C1 segment of cervical spinal cord (tissue), 14 donors: ENCODE results near the gene DPYD.
"Not testable (repeated sequence)": the region's sequence is repeated elsewhere in the genome, so short reads cannot be mapped to it uniquely, and the experiment has no call there.

ENCODE experiments used
- DNase-seq, 14 donors: peaks; one replicate each; lab custom pipeline; 2025; lab: John Stamatoyannopoulos, UW

Gene DPYD

DNA sequence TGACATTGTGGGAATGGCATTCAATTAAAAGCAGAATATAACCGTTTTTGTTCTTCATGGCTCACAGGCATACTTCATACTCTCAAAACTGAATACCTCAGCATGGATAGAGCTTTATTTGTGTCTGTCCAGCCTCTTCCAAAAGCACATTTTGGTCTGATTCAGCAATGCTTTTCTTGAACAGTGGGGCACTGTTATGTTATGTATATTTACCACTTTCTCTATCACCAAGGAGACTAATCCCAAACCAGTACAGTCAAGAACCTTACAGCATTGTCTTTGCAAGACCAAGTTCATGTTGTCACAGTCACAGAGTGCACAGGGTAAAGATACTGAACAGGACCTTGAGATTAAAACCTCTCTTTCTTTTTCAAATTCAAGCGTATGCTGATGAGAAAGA is 616.5 kb downstream of the DPYD start:
- no peak for DNase-seq

DNA sequence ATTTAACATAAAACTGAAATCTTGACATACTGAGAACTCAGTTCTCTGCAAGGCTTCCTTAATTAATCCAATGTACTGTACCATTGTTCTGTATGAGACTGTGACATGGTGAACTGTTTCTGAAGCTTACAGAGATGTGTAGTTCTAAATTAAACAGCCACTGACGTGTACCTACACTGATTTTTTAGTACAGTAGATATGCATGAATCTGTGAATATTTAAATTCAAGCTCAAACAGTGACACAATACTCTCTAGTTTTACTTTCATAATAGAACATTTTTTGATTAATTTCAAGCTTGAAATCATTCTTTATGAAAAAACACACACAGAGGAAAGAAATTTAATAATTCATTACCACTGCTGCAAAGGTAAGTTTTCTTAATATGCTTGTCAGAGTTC is 621.9 kb downstream of the DPYD start:
- DNase-seq, result no peak

DNA sequence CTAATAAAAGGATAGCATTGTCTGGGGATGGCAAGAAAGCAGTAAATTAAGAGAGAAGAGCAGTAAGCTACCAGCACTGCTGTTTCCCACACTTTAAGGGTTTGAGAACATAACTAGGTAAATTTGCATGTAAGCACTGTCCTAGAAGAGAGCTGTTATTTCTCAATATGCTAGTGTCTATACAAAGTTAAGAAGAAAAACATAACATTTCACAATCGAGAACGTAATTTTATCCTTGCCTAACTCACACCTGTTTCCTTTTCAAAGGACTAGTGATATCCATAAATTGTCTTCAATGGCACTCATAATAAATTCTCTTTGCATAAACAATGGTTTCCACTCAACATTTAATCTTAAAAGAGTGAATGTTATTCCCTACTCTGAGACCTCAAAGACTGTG is 623.2 kb downstream of the DPYD start:
- DNase-seq, result no peak

DNA sequence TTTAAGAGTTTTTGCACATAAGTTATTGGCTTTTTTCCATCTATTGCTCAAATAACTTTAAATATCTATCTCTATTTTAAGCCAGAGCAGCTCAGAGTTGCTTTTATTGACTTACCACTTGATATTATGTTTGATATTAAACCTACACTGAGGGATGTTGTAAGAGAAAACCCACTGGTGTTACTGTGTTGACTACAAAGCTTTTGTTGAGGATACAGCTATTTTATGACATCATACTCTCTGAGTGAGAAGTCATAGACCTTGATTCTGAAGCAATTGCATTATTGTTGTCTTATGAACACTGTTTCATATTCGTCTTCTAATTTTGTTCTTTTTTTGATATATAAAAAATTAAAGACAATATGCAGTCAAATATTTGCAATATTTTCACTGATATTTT is 638.9 kb downstream of the DPYD start:
- no peak for DNase-seq

DNA sequence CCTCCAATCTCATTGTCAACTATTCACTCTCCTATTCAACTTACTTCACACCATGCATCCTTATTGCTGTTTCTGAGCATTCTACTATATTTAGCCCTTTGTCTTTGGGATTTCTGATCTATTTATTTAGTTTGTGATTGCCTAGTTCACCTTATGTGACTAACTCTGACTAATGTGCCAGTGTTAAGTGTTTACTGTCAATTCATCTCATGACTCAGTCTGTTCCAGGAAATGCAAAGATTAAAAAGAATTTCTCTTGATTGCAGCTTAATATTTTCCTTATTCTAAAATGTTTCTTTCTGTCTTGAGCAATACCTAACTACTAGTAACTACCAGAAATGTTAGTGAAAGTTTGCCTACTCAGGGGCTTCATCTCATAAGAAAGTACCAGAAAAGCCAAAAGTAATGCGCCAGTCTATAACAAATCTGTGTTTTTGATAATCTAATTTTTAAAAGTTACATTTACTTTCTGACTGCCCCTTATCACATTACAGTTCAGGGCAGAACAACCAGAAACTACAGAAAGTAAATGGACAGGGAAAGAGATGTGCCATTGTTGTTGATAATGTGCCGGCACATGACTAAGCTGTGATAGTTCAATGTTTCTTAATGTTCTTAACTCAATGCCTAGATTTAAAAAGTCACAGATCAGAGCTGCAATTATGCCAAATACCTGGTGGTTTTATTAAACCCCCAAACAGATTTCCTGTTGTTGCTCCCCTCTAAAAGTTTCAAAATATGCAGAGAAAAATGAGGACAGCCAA is 642.8 kb downstream of the DPYD start:
- DNase-seq, result no peak

DNA sequence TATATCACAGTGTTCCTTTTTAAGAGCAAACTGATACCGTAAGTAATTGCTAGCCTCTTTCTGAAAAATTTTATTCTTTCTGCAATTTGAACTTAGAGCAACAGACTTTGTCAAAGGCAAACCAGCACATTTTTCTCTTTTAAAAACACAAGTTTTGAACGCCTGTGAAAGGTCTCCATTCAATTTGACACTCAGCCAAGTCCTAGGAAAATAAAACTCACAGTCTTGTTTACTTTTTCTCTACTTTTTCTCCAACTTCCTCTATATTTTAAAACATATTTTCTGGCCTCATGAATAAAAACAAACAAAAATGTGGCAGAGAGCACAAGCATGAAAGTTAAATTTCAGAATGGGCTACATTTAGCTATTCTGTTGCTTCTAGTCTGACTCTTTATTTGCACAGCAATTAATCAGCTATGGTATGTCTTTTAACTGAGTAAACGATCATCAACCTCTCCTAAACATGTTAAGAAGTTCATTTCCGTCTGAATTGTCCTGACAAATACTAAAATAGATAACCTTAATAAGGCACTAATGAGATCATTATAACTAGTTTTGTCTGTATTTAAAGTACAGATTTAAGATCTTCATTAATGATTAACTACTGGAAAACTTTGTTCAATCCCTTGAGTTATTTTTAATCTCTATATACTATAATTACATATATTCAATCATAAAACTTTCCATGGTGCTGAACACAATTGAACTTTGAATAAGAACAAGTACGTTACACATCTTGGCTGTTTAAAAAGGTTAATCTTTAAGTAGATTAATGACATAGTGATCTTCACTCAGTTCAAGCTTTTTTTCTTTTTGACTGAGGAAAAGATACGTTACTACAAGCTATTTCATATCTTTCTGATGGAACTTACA is 648.7 kb downstream of the DPYD start:
- no peak for DNase-seq

DNA sequence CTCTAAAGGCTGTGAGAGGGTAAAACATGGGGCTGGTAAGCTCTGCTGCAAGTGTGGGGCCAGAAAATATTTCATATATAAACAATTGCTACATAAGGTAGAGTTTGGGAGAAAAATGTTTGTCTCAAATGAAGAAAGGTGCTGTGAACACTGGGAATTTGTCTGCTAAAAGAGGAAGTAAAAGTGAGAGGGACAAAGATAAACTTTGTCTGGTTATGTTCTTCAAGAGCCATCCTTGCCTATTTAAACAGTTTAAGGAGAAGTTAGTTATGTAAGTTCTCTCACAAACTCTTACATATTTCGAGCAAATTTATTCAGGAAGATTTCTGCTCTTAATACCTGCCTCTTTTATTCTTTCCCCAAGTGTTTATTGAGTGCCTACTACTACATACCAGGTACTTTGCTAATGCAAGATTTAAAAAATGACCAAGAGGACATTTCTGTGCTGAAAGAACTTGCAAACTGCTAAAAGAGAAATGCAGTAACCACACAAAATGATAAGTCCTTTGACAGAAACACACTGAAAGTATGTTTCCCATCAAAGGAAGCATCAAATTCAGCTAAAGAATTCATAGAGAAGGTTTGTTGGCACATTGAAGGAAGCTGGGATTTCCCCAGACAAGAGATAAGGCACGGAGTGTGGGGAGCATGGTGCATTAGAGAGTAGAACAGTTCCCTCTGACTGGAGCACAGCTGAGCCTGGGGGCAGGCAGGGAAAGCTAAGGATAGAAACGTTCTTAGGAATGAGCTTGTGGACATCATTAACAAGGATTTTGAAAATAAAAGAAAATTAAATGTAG is 650.1 kb downstream of the DPYD start:
- no peak for DNase-seq

DNA sequence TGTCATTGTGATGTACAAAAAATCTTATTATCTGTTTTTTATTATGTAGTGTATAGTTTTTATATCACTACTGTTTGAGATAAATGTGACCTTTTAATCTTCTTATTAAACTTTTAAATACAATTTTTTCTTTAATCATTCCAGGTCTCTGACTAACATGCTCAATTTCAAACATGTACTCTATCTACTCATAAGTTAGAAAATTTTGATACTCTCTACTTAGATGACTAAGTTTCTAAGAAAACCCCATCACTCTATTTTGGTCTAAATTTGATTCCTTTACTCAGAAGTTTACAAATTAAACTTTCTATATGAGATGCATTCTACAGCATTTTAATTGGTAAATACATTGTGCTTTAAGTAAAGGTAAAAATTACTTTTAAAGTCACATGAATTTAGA is 655.2 kb downstream of the DPYD start:
- no peak for DNase-seq

DNA sequence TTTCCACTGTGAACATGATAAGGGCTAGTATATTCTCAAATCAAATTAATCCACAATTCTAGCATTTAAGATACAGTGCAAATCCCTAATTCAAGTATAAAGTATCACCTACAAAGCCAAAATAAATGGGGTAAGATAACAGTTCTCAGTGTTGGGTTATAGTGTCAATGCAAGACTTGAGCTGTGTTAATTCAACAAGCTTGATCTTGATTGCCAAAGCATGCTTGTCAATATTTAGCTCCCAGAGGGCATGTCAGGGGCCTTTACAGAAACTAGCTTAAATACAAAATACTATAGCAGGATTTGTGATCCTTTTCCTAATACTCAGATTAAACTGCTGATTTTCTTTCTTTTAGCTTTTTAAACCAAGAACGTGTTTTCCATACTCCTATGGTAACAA is 658.0 kb downstream of the DPYD start:
- DNase-seq, result no peak

DNA sequence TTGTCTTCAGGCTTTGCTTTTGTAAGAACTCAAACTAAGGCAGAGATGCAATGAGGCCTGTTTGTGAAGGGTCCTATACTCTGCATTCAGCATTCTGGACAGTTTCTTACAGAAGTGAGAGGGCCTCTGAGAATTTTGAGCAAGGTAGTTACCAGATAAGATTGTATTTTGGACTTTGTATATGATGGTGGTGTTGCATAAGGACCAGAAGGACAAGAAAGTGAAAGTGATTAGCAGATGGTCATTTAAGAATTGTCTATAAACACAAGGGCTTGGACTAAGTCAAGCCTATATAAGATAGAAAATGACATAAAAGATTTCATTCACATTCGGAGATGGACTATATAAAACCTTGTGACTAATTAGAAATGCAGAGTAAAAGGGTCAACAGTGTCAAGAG is 662.2 kb downstream of the DPYD start:
- DNase-seq, result no peak

DNA sequence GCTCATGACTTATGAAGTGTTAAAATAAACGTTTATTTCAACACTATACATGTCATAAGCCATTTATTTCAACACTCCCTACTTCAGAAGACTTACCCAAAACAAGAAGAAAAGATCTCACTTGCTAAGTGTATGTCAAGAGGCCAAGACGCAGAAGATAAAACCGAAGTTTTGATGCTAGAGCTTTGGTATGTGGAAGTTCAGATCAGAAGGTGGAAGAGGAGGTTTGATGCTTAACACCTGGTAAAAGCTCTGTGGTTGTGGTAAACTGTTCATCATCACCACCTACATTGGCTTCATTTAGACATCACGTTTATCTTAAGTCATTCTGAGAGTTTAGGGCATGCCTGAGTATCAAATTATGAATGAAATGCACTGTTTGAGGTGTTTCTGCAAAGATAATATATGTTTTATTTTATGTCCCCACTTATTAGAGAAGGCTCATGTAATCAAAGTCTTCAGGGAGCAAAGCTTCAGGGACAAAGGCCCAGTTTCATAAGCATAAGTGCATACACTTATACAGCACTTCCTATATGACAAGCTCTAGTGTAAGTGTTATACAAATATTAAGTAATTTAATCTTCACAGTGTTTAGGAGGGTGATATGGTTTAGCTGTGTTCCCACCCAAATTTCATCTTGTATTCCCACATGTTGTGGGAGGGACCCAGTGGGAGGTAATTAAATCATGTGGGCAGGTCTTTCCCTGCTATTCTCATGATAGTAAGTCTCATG is 665.9 kb downstream of the DPYD start:
- no peak for DNase-seq

DNA sequence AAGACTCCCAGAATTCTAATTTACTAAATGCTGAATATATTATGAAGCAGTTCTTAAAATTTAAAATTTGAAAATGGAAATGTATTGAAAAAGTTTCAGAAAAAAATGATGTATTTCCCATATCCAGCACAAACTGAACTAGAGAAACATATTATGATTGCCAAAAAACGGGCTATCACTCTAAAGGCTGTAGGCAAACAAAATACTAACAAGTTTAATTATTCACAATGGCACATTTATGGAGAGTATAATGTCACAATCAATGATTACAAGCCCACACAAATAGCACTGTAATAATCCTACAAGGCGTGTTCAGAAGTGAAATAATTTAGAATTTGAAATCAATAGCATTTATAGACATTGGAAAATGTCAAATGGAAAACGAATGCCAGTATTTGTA is 667.9 kb downstream of the DPYD start:
- DNase-seq, result no peak

DNA sequence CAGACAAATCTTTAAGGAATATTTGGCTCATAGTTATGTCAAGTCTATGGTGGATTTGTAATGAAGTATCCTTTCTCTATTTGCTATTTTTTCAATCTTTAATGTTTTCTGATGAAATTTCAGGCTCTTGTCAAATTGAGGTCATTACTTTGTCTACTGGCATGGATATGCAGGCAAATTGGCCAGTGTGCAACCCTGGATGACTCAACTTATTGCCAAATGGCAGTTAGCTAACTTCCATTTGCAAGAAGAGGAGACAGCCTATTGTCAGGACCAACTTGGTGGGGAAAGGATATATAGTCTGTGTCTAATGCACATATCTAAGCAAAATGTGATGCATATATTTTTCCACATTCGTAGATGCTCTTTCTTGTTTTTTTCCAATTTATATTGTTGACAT is 668.8 kb downstream of the DPYD start:
- peak in 1 of 14 donors; percentile 4 for DNase-seq

DNA sequence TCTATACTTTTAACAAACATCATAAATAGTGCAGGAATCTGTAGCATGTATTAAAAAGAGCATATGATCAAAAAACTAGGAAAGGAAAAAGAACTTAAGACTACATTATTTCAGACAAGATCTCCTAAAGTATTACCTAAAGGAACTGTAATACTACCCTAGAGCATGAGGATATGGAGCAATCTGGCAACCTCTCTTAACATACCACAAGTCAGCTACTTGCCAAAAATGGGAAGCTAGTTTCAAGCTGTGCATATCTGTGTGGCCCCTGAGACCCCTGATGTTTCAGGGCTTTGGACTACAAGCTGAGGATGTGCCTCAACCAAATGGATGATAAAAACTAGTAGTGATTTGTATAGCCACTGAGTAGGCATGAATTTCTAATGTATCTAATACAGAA is 673.6 kb downstream of the DPYD start:
- DNase-seq, result no peak

DNA sequence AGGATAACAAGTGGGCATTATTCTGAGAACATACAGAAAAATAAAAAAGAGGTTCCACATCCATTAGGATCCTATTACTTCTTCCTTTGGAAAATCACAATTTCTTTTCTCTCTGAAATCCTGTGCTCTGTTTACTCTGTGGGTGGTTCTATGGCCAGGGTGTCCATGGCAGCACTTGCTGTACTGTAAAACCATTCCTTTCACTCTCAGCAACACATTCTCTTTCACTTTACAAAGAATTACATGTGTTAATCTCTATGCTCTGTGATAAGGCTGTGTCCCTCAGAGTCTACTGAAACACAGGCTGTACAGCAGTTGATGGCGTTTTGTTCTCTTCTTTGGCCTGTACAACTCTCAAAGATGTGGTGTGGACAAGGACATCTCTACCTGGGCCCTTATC is 675.2 kb downstream of the DPYD start:
- no peak for DNase-seq

DNA sequence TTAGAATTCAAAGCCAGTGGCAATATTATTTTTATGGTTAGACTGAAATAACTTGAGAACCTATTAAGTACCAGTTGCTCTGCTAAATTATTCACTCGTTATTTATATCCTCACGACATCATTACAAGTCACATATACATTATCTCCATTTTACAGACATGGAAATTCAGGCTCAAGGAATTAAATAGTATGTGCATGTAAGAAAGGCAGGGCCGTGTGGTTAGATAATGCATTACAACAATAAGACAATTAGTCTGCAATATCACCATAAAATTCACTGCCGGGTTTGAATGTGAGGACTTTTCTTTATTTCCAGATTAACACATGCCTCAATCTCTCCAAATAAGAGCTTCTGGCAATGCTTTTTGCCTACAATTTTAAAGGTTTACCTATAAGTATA is 675.8 kb downstream of the DPYD start:
- no peak for DNase-seq

DNA sequence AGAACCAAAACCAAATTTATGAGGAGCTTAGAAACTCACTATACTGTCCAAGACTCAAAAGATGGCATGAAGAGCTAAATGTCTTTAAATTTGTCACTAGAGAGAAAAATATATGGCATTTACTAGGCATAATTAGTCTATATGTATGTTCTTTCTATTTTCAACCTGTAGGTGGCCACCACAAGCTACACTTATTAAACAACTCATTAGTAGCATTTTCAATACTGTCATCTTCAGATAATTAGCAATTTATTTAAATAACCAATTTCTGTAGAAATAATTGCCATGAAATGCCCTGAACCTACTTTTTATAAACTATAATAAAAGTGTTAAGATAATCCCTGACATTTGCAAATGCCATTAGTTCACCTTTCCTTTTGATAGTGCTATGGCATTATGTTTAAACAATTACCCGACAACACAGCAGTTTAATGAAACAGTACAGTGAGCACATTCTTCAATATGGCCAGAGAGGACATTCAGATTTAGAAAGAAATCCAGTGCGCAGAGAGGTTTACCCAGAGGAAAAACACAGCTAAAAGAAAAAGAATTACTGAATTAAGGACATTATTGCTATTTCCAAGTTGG is 676.8 kb downstream of the DPYD start:
- no peak for DNase-seq

DNA sequence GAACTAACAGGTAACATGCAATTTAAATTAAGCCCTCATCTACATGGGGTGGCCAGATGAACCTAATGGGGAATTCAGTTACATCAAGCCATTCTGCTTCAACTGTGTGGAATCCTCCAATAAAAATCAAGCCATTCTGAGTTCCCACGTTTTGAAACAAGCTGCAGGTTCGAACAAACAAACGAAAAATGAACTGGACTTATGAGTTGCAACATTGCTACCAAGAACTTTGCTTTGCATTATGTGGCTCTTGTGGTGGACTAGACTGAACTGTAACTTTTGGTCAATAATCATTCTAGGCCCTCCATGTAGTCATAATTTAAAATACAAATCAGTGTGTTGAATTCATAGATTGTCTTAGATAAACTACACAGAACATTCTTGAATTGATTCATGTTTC is 682.0 kb downstream of the DPYD start:
- DNase-seq, result no peak

DNA sequence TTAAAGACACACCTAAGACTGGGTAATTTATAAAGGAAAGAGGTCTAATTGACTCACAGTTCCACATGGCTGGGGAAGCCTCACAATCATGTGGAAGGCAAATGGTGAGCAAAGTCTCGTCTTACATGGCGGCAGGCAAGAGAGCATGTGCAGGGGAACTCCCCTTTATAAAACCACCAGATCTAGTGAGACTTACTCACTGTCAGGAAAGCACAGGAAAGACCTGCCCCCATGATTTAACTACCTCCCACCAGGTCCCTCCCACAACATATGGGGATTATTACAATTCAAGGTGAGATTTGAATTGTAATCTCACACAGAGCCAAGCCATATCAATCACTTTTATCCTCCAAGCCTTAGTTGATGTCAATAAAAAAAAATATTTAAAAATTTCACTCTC is 689.5 kb downstream of the DPYD start:
- DNase-seq, result not testable (repeated sequence)

DNA sequence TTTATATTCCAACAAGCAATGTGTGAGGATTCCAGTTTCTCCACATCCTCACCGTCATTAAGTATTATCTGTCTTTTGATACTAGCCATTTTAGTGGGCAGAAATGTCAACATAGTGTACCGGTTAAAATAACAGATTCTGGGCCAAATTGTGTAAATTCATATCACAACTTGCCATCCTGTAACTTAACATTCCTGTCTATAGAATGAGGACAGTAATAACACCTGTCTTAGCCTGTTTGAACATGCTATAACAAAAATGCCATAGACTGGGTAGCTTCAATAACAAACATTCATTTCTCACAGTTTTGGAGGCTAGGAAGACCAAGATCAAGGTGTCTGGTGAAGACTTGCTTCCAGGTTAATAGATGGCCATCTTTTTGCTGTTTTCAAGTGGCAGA is 708.2 kb downstream of the DPYD start:
- no peak for DNase-seq

DNA sequence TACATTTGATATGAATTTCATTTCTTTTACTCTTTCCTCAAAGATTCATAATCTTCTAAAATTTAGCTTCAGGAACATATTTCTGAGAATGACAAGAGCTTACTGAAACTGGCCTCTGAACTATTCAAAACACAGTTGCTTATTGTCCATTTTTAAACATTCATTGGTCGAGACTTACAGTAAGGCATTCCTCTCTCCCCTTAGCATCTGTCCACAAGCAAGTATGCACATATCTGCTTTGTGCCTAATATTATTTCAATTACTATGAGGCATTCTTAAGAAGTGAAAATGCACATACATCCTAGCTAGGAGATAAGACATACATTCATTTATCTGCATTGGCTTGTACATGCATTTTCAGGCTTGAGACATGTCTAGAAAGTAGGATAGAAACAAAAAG is 710.5 kb downstream of the DPYD start:
- no peak for DNase-seq
